NCI-H2227 treated with DMSO at 0.1 percent for 48 hours (cell line): Measurements from ENCODE around the gene CZIB.
"Not testable (repeated sequence)": the region's sequence is repeated elsewhere in the genome, so short reads cannot be mapped to it uniquely, and the experiment has no call there.

Experiments
- DNase-seq: peaks from one replicate; lab custom pipeline; 2025; lab: John Stamatoyannopoulos, UW

CZIB gene

DNA sequence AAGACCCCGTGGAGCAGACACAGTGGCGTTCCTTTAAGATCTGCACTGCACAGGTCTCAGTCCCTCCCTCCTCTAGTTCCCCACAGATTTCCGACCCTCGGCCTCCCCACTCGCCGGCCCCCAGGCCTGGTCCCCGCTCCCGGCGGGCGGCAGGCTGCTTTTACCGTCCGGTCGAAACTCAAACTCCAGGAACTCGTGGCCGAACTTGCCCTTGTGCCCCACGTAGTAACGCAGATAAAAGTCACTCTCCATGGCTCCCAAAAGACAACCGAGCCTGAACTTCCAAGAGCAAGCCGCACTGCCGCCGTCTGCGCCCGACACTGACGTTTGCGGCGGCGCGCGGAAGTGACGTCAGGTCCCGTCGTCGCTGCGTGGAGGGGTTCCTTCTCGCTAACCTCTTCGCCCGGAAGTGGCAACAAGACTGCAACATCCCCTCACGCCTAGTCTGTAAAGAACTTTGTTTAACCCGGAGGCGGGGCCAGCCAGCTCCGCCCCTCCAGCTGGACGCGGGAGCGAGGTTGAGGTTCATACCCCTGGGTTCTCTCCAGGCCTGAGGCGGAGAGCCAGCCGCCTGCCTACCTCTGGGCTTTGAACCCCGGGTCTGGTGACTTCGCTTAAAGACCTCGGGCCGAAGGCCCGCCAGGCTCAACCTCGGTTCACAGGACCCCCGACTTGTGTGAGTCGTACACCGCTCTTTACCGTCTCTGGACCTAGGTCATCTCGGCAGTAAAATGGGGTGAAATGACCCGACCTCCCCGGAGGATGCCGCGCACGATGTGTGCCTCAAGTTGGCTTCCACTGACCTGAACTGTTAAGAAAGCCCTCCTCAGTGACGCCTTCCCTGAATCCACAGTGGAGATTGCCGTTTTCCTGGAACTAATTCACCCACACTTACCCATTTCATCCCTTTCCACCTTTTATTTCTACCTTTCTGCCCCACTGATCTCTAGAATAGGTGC, 18.0 kb upstream of the CZIB start, which contains the start of gene MAGOH:
Gene MAGOH (minus strand): TSS at position 322 of the 959 bp plus-strand sequence. CDS start 70 bp downstream, at position 252.
- DNase-seq, result peak; percentile 93

GRCh38 chr1:53237638-53238037, 17.2 kb upstream of the CZIB start:
- no peak for DNase-seq

DNA sequence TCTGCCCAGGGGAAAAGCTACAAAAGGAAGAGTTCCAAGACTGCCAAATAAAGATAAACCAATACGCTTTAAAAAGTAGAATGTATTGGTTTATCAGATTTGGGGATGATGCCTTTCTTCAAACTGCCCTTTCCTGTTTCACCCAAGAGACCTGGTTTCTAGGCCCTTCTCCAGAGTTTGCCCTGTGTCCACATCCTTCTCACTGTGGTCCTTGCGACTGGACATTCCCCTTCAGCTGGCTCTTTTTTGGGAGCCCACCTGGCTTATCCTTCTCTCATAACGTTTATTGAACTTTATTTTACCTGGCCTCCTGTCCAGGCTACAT, 490 bp upstream of the CZIB start:
- no peak for DNase-seq

DNA sequence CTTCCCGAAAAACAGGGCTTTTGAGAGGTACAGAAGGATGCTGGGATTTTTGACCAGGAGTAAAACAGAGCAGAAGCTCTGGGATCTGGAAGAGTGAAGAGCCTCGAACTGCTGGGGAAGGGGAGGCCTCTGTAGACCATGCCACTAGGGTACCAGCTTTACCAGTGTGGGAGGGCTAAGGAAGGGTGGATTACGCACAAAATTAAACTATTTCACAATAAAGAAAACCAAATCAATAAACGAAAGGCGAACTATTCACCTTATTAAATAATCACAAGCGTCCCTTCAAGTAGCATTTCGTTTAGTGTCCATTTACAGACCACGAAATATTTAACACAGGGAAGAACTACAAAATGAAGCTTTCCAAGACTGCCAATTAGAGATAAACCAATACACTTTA, 723 bp downstream of the CZIB start:
- no peak for DNase-seq

DNA sequence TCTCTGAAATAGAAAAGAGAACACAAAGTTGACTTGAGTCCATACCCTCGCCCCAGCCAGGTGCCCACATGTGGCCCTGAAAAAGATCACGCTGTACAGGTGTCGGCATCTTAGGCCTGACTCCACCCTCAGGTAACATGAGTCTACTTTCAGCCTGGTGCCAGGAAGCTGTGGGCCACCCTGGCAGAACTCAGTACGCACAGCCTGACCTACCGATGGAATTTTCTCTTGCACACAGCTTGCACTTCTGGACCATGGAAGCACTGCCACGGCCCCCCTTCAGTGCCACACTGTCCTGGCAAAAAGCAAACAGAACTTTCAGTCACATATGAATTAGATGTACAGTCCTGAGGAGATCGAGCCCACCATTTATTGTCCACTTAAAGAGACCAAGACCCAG, 2.2 kb downstream of the CZIB start:
- no peak for DNase-seq

GRCh38 chr1:53214376-53214940, 6.0 kb downstream of the CZIB start:
- DNase-seq, result no peak

- no peak for DNase-seq
Measured at GRCh38 chr1:53210954-53211353, 9.5 kb downstream of the CZIB start.

GRCh38 chr1:53210352-53210751, 10.1 kb downstream of the CZIB start:
- DNase-seq, result no peak

DNA sequence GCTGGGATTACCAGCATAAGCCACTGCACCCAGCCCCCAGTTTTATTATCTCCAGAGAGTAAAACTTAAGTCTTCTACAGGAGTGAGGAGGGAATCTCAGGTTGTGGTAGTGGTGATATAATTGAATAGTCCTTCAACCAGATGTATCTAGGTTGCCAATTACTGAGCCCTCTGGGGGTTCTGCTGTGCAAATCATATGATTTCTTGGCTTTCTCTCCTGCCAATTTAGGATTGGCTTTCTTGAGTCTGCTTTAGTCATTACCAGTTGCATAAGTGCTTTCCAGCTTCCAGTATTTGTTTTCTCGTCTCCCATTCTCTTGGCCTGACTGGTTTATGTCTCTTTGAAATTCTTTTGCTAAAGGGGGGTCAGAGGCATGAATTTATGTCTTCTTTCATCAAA, 12.7 kb downstream of the CZIB start:
- DNase-seq, result no peak

GRCh38 chr1:53206735-53207379, 13.6 kb downstream of the CZIB start:
- no peak for DNase-seq

DNA sequence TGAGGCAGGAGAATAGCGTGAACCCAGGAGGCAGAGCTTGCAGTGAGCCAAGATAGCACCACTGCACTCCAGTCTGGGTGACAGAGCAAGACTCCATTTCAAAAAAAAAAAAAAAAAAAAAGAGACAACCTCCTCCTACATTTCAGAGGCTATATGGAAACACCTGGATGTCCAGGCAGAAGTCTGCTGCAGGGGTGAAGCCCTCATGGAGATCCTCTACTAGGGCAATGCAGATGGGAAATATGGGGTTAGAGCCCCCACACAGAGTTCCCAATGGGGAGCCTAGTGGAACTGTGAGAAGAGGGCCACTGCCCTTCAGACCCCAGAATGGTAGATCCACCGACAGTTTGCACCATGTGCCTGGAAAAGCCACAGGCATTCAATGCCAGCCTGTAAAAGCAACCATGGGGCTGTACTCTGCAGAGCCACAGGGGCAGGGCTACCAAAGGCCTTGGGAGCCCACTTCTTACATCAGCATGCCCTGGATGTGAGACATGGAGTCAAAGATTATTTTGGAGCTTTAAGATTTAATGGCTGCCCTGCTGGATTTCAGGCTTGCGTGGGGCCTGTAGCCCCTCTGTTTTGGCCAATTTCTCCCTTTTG, 14.2 kb downstream of the CZIB start:
- not testable (repeated sequence) for DNase-seq

GRCh38 chr1:53205496-53205895, 14.9 kb downstream of the CZIB start:
- DNase-seq, result not testable (repeated sequence)

- DNase-seq, result no peak
Measured at GRCh38 chr1:53203466-53203865, 17.0 kb downstream of the CZIB start.

GRCh38 chr1:53198241-53198651, 22.2 kb downstream of the CZIB start:
- no peak for DNase-seq

GRCh38 chr1:53197291-53198200, 22.9 kb downstream of the CZIB start:
- no peak for DNase-seq

DNA sequence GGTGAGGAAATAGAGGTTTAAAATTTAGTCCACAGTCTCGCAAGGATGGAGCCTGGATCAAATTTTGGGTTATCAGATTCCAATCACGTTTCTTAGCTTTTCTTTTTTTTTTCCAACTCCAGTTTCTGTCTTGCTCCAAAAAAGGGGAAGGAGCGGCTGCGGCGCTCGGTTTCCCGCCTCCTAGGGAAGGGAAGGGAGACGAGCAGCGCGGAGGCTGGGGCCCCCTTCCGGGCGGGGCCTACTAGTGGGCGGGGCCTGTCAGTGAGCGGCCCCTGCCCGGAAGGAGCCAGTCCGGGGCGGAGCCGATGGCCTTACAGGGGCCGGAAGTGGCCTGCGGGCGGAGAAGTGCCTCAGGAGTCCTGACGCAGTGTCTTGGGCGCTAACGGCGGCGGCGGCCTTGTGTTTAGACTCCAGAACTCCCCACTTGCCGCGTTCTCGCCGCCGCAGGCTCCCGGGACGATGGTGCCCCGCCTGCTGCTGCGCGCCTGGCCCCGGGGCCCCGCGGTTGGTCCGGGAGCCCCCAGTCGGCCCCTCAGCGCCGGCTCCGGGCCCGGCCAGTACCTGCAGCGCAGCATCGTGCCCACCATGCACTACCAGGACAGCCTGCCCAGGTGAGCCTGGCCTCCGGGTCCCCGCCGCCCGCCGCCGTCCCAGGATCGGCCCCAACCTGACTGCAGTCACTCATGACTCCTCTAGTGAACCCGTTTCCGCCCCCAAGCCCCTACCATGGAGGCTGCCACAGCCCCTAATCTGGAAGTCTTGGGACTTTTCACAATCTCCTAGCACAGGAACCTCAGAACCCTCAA, 23.7 kb downstream of the CZIB start, which contains the start of gene CPT2:
Gene CPT2 (plus strand): TSS at position 340 of the 806 bp plus-strand sequence. CDS start 120 bp downstream, at position 460.
- peak; percentile 87 for DNase-seq

GRCh38 chr1:53196017-53196484, 24.4 kb downstream of the CZIB start:
- peak; percentile 50 for DNase-seq

GRCh38 chr1:53195246-53196016, 25.0 kb downstream of the CZIB start:
- DNase-seq, result no peak

- no peak for DNase-seq
Measured at GRCh38 chr1:53190210-53190611, 30.2 kb downstream of the CZIB start.

DNA sequence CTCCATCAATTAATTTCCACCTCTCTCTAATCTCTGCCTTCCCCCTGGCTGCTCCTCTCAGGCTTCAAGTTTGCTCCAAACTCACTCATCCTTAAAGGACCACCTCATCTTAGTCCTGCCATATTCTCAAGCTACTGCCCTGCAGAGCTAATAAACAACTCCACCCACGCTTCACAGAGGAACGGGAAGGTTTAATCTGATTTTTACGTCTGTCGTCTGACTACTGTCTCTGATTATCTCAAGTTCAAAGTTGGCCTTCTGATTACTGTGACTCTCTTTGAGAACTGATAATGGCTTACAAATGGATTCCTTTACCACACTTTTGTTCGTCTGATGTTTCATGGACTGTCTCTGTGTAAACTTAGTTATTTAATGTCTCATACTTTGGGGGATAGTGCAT, 31.4 kb downstream of the CZIB start:
- no peak for DNase-seq
